Kidney (tissue), 14 donors: Measurements from ENCODE around the gene CARNS1. TPM values are rescaled to one million over a fixed set of nuclear protein-coding genes. Genes with fewer than 3 reads are reported as not detected.
A peak's percentile ranks its signal among the peaks of the same experiment; 100 is the strongest.

Experiments
- DNase-seq, 5 donors: peaks; one replicate each; pipeline ENCODE4 v3.0.0-alpha.2; 2013 to 2020
- FAIRE-seq: peaks from 2 replicates; lab custom pipeline; 2012; peaks lifted over from hg19 to GRCh38; lab: Jason Lieb, UNC
- H3K27ac ChIP-seq, 2 donors: one replicate each; pipeline ENCODE4 v1.7.0; 2013; ENCODE audit warnings: low read depth in 2 of 2, low read length in 2 of 2, inconsistent platforms in 1 of 2
- H3K27me3 ChIP-seq: one replicate; pipeline ENCODE4 v1.7.1; 2013; ENCODE audit warnings: low read length, inconsistent platforms; ENCODE audit not compliant: control insufficient read depth, insufficient read depth
- H3K36me3 ChIP-seq, 3 donors: one replicate each; pipeline versions ENCODE4 v1.7.0 to v1.7.1; 2013; ENCODE audit warnings: low read length in 3 of 3, control low read depth in 1 of 3, inconsistent platforms in 1 of 3; ENCODE audit not compliant: insufficient read depth in 3 of 3, control insufficient read depth in 2 of 3
- H3K4me1 ChIP-seq, 3 donors: one replicate each; pipeline versions ENCODE4 v1.7.0 to v1.7.1; 2013; ENCODE audit warnings: low read length in 3 of 3, inconsistent platforms in 1 of 3, low read depth in 1 of 3; ENCODE audit not compliant: control insufficient read depth in 2 of 3, insufficient read depth in 2 of 3
- H3K4me3 ChIP-seq, 3 donors: one replicate each; pipeline versions ENCODE4 v1.7.0 to v1.8.1; 2013; ENCODE audit warnings: low read length in 3 of 3, control low read depth in 1 of 3, inconsistent platforms in 1 of 3
- H3K9ac ChIP-seq, 3 donors: one replicate each; pipeline versions ENCODE4 v1.7.0 to v1.7.1; 2013; ENCODE audit warnings: low read length in 3 of 3, control low read depth in 1 of 3, inconsistent platforms in 1 of 3
- H3K9me3 ChIP-seq, 3 donors: one replicate each; pipeline versions ENCODE4 v1.7.0 to v1.7.1; 2013; ENCODE audit warnings: low read length in 3 of 3, control low read depth in 1 of 3, inconsistent platforms in 1 of 3; ENCODE audit not compliant: control insufficient read depth in 2 of 3, insufficient read depth in 1 of 3
- intact Hi-C: fragments of 100-400 bp; cut with DNase I; formaldehyde crosslinking; loops from one replicate; pipeline ENCODE4 v1.11.1; 2022
- polyA plus RNA-seq: library from polyadenylated mRNA; stranded (reverse); fragments of 350-450 nt; fragmentation: Illumina TruSeq; extraction: RNeasy Lipid Tissue Mini Kit (QIAGEN cat#74804); gene quantifications from one replicate; pipeline ENCODE4 v1.2.3, GENCODE V29; 2014; ENCODE audit warnings: low read depth, low replicate concordance; ENCODE audit not compliant: insufficient read depth
- total RNA-seq: library from RNA; stranded (reverse); fragmentation: NEBNext Ultra II Directional; extraction: Animal tissue kit (Norgen Biotek cat#: 25700); gene quantifications from one replicate; pipeline ENCODE4 v1.2.1, GENCODE V29; 2021
- TF ChIP-seq, protein P1 (sequence below): IDR thresholded peaks from 3 replicates; pipeline ENCODE4 v1.5.1; 2012; ENCODE audit warnings: mild to moderate bottlenecking, moderate library complexity, borderline replicate concordance; ENCODE audit not compliant: insufficient read depth; ENCODE audit errors: extremely low read depth
- donor health status: control.
- donor health status: control.
- donor health status: control.
- donor health status: control.
- donor health status: control.
- donor health status: DM: yes; HTN: yes; CAD: no.
- donor health status: Normal renal cell carcinoma (clear cell type).

The CARNS1 gene
- total and polyA plus RNA-seq, 2 donors from 2014 or later, result 0.80 to 1.7 TPM

DNA sequence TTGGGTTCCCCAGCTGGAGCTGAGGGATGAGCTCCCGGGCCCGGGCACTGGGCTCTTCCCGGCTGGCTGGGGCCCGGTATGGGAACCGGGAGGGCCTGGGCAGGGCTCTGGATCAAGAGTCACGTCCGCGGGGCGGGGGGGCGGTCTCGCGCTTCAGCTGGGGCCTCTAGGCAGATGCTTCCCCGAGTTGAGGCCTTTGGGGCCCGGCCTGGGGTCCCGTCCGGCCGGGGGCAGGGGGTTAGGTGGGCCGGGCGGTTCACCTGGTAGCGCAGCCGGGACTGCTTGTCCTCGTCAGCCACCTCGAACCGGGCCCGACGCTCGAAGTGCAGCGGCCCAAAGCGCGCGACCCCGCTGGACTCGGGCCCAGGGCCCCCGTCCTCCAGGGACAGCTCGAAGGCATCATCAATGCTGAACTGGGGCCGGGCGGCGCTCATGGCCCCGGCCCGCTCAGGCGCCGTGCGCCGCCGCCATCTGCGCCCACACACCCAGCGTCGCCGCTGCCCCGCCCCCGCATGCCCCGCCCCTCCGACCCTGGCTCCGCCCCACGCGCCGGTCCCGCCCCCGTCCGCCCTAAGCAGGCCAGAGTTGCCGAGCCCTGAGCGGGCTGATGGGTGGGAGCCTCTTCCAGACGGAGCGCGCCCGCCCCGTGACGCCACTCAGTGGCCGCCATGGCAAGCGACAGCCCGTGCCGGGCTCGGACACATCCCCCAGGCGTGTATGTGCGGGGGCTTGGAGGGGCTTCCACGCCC lies 53.5 kb downstream of the CARNS1 start, which contains the start of gene TMEM134:
TMEM134 (minus strand) TSS at position 493 of the 749 bp plus-strand sequence; CDS start at position 434, 59 bp downstream.
- no peak for FAIRE-seq
- H3K27ac ChIP-seq, result peak within 1 kb of the TSS; percentile 88
- H3K36me3 ChIP-seq, result no peaks in the 10 kb centered on the region
- no peaks in the 10 kb centered on the region for H3K9me3 ChIP-seq
- peak within 1 kb of the TSS; percentile 74 to 84 (median 75) for H3K4me3 ChIP-seq
- TF ChIP-seq, protein P1, sequence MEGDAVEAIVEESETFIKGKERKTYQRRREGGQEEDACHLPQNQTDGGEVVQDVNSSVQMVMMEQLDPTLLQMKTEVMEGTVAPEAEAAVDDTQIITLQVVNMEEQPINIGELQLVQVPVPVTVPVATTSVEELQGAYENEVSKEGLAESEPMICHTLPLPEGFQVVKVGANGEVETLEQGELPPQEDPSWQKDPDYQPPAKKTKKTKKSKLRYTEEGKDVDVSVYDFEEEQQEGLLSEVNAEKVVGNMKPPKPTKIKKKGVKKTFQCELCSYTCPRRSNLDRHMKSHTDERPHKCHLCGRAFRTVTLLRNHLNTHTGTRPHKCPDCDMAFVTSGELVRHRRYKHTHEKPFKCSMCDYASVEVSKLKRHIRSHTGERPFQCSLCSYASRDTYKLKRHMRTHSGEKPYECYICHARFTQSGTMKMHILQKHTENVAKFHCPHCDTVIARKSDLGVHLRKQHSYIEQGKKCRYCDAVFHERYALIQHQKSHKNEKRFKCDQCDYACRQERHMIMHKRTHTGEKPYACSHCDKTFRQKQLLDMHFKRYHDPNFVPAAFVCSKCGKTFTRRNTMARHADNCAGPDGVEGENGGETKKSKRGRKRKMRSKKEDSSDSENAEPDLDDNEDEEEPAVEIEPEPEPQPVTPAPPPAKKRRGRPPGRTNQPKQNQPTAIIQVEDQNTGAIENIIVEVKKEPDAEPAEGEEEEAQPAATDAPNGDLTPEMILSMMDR, result peak; percentile 54
- intact Hi-C loops, result no loop called here
- H3K27me3 ChIP-seq, result no peaks in the 10 kb centered on the region
- peak within 1 kb of the TSS; percentile 59 to 96 (median 84) for H3K9ac ChIP-seq
- DNase-seq, result peak; percentile 94 to 98 (median 97)
- H3K4me1 ChIP-seq, result peaks cover 0 to 21% (median 8%) of the 10 kb centered on the region in 3 donors

DNA sequence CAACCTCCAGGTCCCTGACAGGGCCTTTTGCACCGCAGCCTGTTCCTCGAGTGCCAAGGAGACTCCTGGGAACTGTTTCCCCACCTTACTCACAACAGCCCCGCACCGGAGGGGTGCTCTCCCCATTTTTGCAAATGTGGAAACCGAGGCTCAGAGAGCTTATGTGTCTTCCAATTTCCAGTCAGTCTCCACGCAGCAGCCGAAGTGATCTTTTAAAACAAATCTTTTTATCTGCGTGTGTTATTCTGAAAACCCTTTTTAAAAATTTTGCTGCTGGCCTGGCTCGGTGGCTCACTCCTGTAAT lies 54.0 kb downstream of the CARNS1 start:
- FAIRE-seq (no peak), DNase-seq (no peak)
- intact Hi-C loops, result no loop called here
- peaks cover 0 to 17% (median 4%) of the 10 kb centered on the region in 3 donors for H3K4me1 ChIP-seq
- peak overlapping the region; percentile 84 to 88 for H3K27ac ChIP-seq
- H3K9ac ChIP-seq, result peak overlapping the region; percentile 59 to 85 (median 84)
- H3K9me3 ChIP-seq, result no peaks in the 10 kb centered on the region
- H3K36me3 ChIP-seq, result no peaks in the 10 kb centered on the region
- TF ChIP-seq, protein P1, result no peak
- no peaks in the 10 kb centered on the region for H3K27me3 ChIP-seq
- H3K4me3 ChIP-seq, result peak overlapping the region; percentile 74 to 84 (median 75)

DNA sequence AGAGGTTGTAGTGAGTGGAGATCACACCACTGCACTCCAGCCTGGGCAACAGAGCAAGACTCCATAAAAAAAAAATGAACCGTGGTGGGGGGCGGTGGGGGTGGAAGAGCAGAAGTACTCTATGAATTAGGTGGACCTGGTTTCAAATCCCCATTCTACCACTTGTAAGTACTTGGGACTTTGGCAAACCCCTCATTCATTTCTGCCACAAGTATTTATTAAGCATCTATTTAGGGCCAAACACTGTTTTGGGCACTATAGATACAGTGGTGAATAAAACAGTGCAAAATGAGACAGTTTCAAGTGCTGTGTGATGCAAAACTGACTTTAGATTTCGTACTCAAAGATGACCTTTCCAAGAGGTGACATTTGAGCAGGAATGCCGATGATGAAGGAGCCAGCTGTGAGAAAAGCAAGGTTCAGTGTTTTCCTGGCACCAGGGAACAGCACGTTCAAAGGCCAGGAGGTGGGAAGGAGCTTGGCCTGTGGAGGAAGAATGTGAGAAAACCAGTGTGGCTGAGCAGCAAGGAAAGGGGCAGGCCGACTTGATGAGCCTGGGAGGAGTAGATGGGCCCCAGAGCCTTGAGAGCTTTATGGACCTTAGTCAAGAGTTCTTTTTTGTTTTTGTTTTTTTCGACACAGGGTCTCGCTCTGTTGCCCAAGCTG lies 55.0 kb downstream of the CARNS1 start:
- intact Hi-C loops, result no loop called here
- FAIRE-seq, result no peak
- Histone ChIP-seq H3K36me3 (no peaks in the 10 kb centered on the region), H3K27me3 (no peaks in the 10 kb centered on the region), H3K4me3 (no peak overlapping the region), H3K4me1 (peaks cover 0 to 14% (median 4%) of the 10 kb centered on the region in 3 donors), H3K9me3 (no peaks in the 10 kb centered on the region), H3K27ac (no peak overlapping the region), H3K9ac (no peak overlapping the region)
- TF ChIP-seq, protein P1, result no peak
- no peak for DNase-seq
